K562 (cell line): ENCODE results near the gene YBX3. TPM values are rescaled to one million over a fixed set of nuclear protein-coding genes. Genes with fewer than 3 reads are reported as not detected.
A peak's percentile ranks its signal among the peaks of the same experiment; 100 is the strongest.

Experiments used
- ATF7 ChIP-seq: fragments of 450-650 bp; IDR thresholded peaks from 2 replicates; pipeline ENCODE4 v1.7.1; 2014; ENCODE audit warnings: mild to moderate bottlenecking, moderate library complexity
- BCL6 ChIP-seq: fragments of 250-450 bp; sonication (Bioruptor Pico); IDR thresholded peaks from 2 replicates; pipeline ENCODE4 v1.4.0; 2020
- DLX4 ChIP-seq: fragments of 250-450 bp; sonication (Bioruptor Pico); IDR thresholded peaks from 2 replicates; pipeline ENCODE4 v1.6.1; 2021; ENCODE audit warnings: mild to moderate bottlenecking
- HDAC2 ChIP-seq: fragments of 450-650 bp; IDR thresholded peaks from 2 replicates; pipeline ENCODE4 v1.6.1; 2016; ENCODE audit warnings: mild to moderate bottlenecking
- HIVEP1 ChIP-seq: fragments of 250-450 bp; sonication (Bioruptor Pico); IDR thresholded peaks from 2 replicates; pipeline ENCODE4 v1.4.0; 2020; ENCODE audit warnings: mild to moderate bottlenecking
- MBD2 ChIP-seq: sonication (generic); IDR thresholded peaks from 2 replicates; pipeline ENCODE4 v1.6.1; 2016; ENCODE audit warnings: low read depth, borderline replicate concordance
- MCM7 ChIP-seq, 2 experiments: fragments of 450-650 bp; IDR thresholded peaks; 2 replicates each; pipeline ENCODE4 v1.6.1; 2016 to 2018
- MLLT1 ChIP-seq, 2 experiments: fragments of 450-650 bp; IDR thresholded peaks; 2 replicates each; pipeline ENCODE4 v1.6.1; 2016
- PTRF ChIP-seq: fragments of 450-650 bp; IDR thresholded peaks from 2 replicates; pipeline ENCODE4 v1.6.1; 2016; ENCODE audit warnings: mild to moderate bottlenecking, missing genetic modification characterization, missing compliant biosample characterization
- RBFOX2 ChIP-seq: fragments of 200-400 bp; formaldehyde crosslinking; IDR thresholded peaks from 2 replicates; pipeline ENCODE4 v1.6.1; 2017; ENCODE audit warnings: low read depth, mild to moderate bottlenecking, low read length, moderate library complexity
- RFX5 ChIP-seq: IDR thresholded peaks from 2 replicates; pipeline ENCODE4 v1.6.1; 2011; ENCODE audit warnings: low read depth, mild to moderate bottlenecking, improper control_type of control experiment, low read length
- RFX7 ChIP-seq: fragments of 250-450 bp; sonication (Bioruptor Pico); IDR thresholded peaks from 2 replicates; pipeline ENCODE4 v1.5.1; 2021; ENCODE audit warnings: mild to moderate bottlenecking
- SMARCA4 ChIP-seq: fragments of 450-650 bp; IDR thresholded peaks from 2 replicates; pipeline ENCODE4 v1.6.1; 2016
- TOE1 ChIP-seq, 2 experiments: fragments of 450-650 bp in 1 of 2; sonication (generic) in 1 of 2; formaldehyde crosslinking in 1 of 2; IDR thresholded peaks; 2 replicates each; pipeline versions ENCODE4 v1.7.1 to v1.8.0; 2016 to 2022; ENCODE audit warnings: borderline replicate concordance in 2 of 2, mild to moderate bottlenecking in 2 of 2, antibody characterized with exemption in 1 of 2, inconsistent platforms in 1 of 2, low read depth in 1 of 2, missing genetic modification reagents in 1 of 2, moderate library complexity in 1 of 2
- UBTF ChIP-seq, 2 experiments: IDR thresholded peaks; 2 replicates each; pipeline ENCODE4 v1.6.1; 2012; ENCODE audit warnings: improper control_type of control experiment in 2 of 2, low read depth in 2 of 2, low read length in 2 of 2, borderline replicate concordance in 1 of 2
- ZBED1 ChIP-seq: IDR thresholded peaks from 2 replicates; pipeline ENCODE4 v1.6.1; 2014
- ZNF143 ChIP-seq: sonication (generic); formaldehyde crosslinking; IDR thresholded peaks from 2 replicates; pipeline ENCODE4 v1.9.0; 2022; ENCODE audit warnings: mild to moderate bottlenecking, missing genetic modification reagents
- ZNF217 ChIP-seq: sonication (generic); formaldehyde crosslinking; IDR thresholded peaks from 2 replicates; pipeline ENCODE4 v1.8.0; 2022; ENCODE audit warnings: mild to moderate bottlenecking, missing genetic modification reagents
- ZNF239 ChIP-seq: fragments of 250-450 bp; sonication (Bioruptor Pico); IDR thresholded peaks from 2 replicates; pipeline ENCODE4 v1.4.0; 2020; ENCODE audit warnings: mild to moderate bottlenecking
- ZNF347 ChIP-seq: fragments of 450-650 bp; formaldehyde crosslinking; IDR thresholded peaks from 2 replicates; pipeline ENCODE4 v1.4.0; 2020; ENCODE audit warnings: low read depth, mild to moderate bottlenecking, moderate library complexity
- ZNF592 ChIP-seq: fragments of 450-650 bp; IDR thresholded peaks from 2 replicates; pipeline ENCODE4 v1.6.1; 2017; ENCODE audit warnings: antibody characterized with exemption, mild to moderate bottlenecking
- ZNF75A ChIP-seq: fragments of 450-650 bp; formaldehyde crosslinking; IDR thresholded peaks from 2 replicates; pipeline ENCODE4 v1.4.0; 2020; ENCODE audit warnings: mild to moderate bottlenecking
- polyA plus RNA-seq, 8 experiments: library from polyadenylated mRNA; depleted of rRNA in 4 of 8; stranded (reverse) in 5 of 8; unstranded in 3 of 8; fragments of >200 nt; fragmentation: Nextera tagmentation in 2 of 8; fragmentation: Illumina TruSeq in 1 of 8; extraction: Ambion mirVana in 2 of 8; extraction: Trizol in 1 of 8; gene quantifications; 2 replicates each; pipeline versions ENCODE4 v1.2.1 to v1.2.3, GENCODE V29; 2011 to 2014; ENCODE audit warnings: inconsistent platforms in 1 of 8, missing spikeins in 1 of 8
- total RNA-seq, 7 experiments: library from RNA; depleted of rRNA in 6 of 7; stranded (reverse); fragments of >200 nt in 6 of 7; fragmentation: Illumina TruSeq in 2 of 7; extraction: Trizol in 2 of 7; gene quantifications; 2 replicates each; pipeline versions ENCODE4 v1.2.1 to v1.2.3, GENCODE V29; 2011 to 2021; ENCODE audit warnings: low replicate concordance in 1 of 7

The YBX3 gene
- total and polyA plus RNA-seq, 9 of the 15 experiments (the other 6 are each of a cell fraction or from before 2014, with no cell fraction given), result 47.0 to 239 (median 81.5) TPM

GRCh38 chr12:10722502-10722904, 620 bp downstream of the YBX3 start (continued):
- TF ChIP-seq SMARCA4 (no peak), HDAC2 (no peak), HIVEP1 (no peak), MLLT1 (IDR thresholded peaks at IDR 0.05) (no peak), ZNF239 (no peak), RFX7 (CRISPR knock-in tag) (no peak), ZNF143 (CRISPR knock-in tag) (no peak), ATF7 (no peak), PTRF (tag) (no peak), ZNF592 (no peak), RFX5 (no peak), DLX4 (no peak), ZNF217 (CRISPR knock-in tag) (no peak), RBFOX2 (peak; percentile 84), MCM7 (IDR thresholded peaks at IDR 0.05) (no peak), UBTF (IDR thresholded peaks at IDR 0.05; ENCODE audit: borderline replicate concordance in 1 of 2, low read depth in 2 of 2, low read length in 2 of 2) (0 out of 4 replicates have a peak, but pooled peaks of 1 of the 2 experiments have one; percentile 19), ZNF75A (CRISPR knock-in tag) (no peak), ZNF347 (CRISPR knock-in tag) (no peak), TOE1 (IDR thresholded peaks at IDR 0.05; ENCODE audit: borderline replicate concordance) (no peak), TOE1 (CRISPR knock-in tag; IDR thresholded peaks at IDR 0.05; ENCODE audit: borderline replicate concordance, low read depth) (no peak), BCL6 (CRISPR knock-in tag) (no peak), MBD2 (no peak), ZBED1 (no peak)
